ENCODE results near the gene ZNF397. TPM values are rescaled to one million over a fixed set of nuclear protein-coding genes. Genes with fewer than 3 reads are reported as not detected.

The ZNF397 gene
- polyA plus RNA-seq, 1 donor from 2014 or later: 58.7 TPM

GRCh38 chr18:35245719-35246317, 5.0 kb downstream of the ZNF397 start:
- Histone ChIP-seq H3K4me3 (ENCODE audit: low read length) (no peak overlapping the region), H3K9me3 (ENCODE audit: low read length) (no peaks in the 10 kb centered on the region), H4K20me1 (ENCODE audit: insufficient read depth) (no peaks in the 10 kb centered on the region), H3K79me2 (replicated peaks; ENCODE audit: insufficient read depth, low read length) (peaks cover 30% of the 10 kb centered on the region), H3K9ac (ENCODE audit: low read length) (no peak overlapping the region), H3F3A (ENCODE audit: insufficient read depth, low read length, poor library complexity, severe bottlenecking) (peaks cover 7% of the 10 kb centered on the region), H3K9me2 (ENCODE audit: insufficient read depth, low read length) (no peaks in the 10 kb centered on the region), H3K4me2 (ENCODE audit: low read length) (no peak overlapping the region), H3K27ac (ENCODE audit: low read length) (no peak overlapping the region), H3K36me3 (ENCODE audit: insufficient read depth, low read length) (peaks cover 48% of the 10 kb centered on the region), H3K27me3 (ENCODE audit: insufficient read depth, low read depth, low read length) (no peaks in the 10 kb centered on the region), H2AFZ (ENCODE audit: low read depth, low read length) (no peak overlapping the region)
- TF ChIP-seq EZH2 (IDR thresholded peaks at IDR 0.05; ENCODE audit: borderline replicate concordance, insufficient read depth, low read length, poor library complexity, severe bottlenecking) (no peak), TAF1 (IDR thresholded peaks at IDR 0.05; ENCODE audit: low read depth) (no peak), EP300 (conservative IDR thresholded peaks at IDR 0.05; ENCODE audit: poor library complexity, severe bottlenecking) (no peak), POLR2AphosphoS5 (IDR thresholded peaks at IDR 0.05) (no peak), MXI1 (conservative IDR thresholded peaks at IDR 0.05; ENCODE audit: poor library complexity, severe bottlenecking) (no peak), SMC3 (conservative IDR thresholded peaks at IDR 0.05; ENCODE audit: poor library complexity) (no peak), REST (IDR thresholded peaks at IDR 0.05; ENCODE audit: borderline replicate concordance) (no peak), RAD21 (conservative IDR thresholded peaks at IDR 0.05) (no peak), CTCF (IDR thresholded peaks at IDR 0.05; ENCODE audit: poor library complexity, severe bottlenecking) (no peak)

GRCh38 chr18:35246831-35247230, 6.0 kb downstream of the ZNF397 start:
- Histone ChIP-seq H3K79me2 (replicated peaks; ENCODE audit: insufficient read depth, low read length) (peaks cover 21% of the 10 kb centered on the region), H3K9ac (ENCODE audit: low read length) (no peak overlapping the region), H3K9me3 (ENCODE audit: low read length) (no peaks in the 10 kb centered on the region)

More at GRCh38 chr18:35246831-35247230, 6.0 kb downstream of the ZNF397 start:
- H3K9me2 ChIP-seq (ENCODE audit: insufficient read depth, low read length): no peaks in the 10 kb centered on the region
- no peak overlapping the region for H3K4me2 ChIP-seq (ENCODE audit: low read length)
- TF ChIP-seq CTCF (IDR thresholded peaks at IDR 0.05; ENCODE audit: poor library complexity, severe bottlenecking) (no peak), REST (IDR thresholded peaks at IDR 0.05; ENCODE audit: borderline replicate concordance) (no peak), RAD21 (conservative IDR thresholded peaks at IDR 0.05) (no peak), MXI1 (conservative IDR thresholded peaks at IDR 0.05; ENCODE audit: poor library complexity, severe bottlenecking) (no peak), EP300 (conservative IDR thresholded peaks at IDR 0.05; ENCODE audit: poor library complexity, severe bottlenecking) (no peak), EZH2 (IDR thresholded peaks at IDR 0.05; ENCODE audit: borderline replicate concordance, insufficient read depth, low read length, poor library complexity, severe bottlenecking) (no peak), POLR2AphosphoS5 (IDR thresholded peaks at IDR 0.05) (no peak), SMC3 (conservative IDR thresholded peaks at IDR 0.05; ENCODE audit: poor library complexity) (no peak), TAF1 (IDR thresholded peaks at IDR 0.05; ENCODE audit: low read depth) (no peak)
- H3K4me3 ChIP-seq (ENCODE audit: low read length): no peak overlapping the region
- no peaks in the 10 kb centered on the region for H4K20me1 ChIP-seq (ENCODE audit: insufficient read depth)
- no peak overlapping the region for H3K27ac ChIP-seq (ENCODE audit: low read length)
- H2AFZ ChIP-seq (ENCODE audit: low read depth, low read length): no peak overlapping the region
- no peaks in the 10 kb centered on the region for H3K27me3 ChIP-seq (ENCODE audit: insufficient read depth, low read depth, low read length)
- H3F3A ChIP-seq (ENCODE audit: insufficient read depth, low read length, poor library complexity, severe bottlenecking): peaks cover 2% of the 10 kb centered on the region
- H3K36me3 ChIP-seq (ENCODE audit: insufficient read depth, low read length): peaks cover 48% of the 10 kb centered on the region

Measured in neural cell (in vitro differentiated cells).